IPS DF 6.9 (cell line): ENCODE measurements around the gene ANKRD11.
"Not testable (repeated sequence)": the region's sequence is repeated elsewhere in the genome, so short reads cannot be mapped to it uniquely, and the experiment has no call there.

Experiments
- DNase-seq: peaks from one replicate; pipeline ENCODE4 v3.0.0-alpha.2; 2013; ENCODE audit warnings: low read depth, low spot score
- H3K27ac ChIP-seq: one replicate; pipeline ENCODE4 v1.5.1; 2013; ENCODE audit warnings: low read length, control low read depth
- H3K27me3 ChIP-seq: 2 replicates; pipeline ENCODE4 v1.6.1; 2013; ENCODE audit warnings: mild to moderate bottlenecking, low read length; ENCODE audit not compliant: control insufficient read depth, insufficient read depth
- H3K36me3 ChIP-seq: 2 replicates; pipeline ENCODE4 v1.6.1; 2013; ENCODE audit warnings: low read length; ENCODE audit not compliant: control insufficient read depth, insufficient read depth
- H3K4me1 ChIP-seq: 2 replicates; pipeline ENCODE4 v1.6.1; 2013; ENCODE audit warnings: low read length; ENCODE audit not compliant: control insufficient read depth, insufficient read depth
- H3K4me3 ChIP-seq: 2 replicates; pipeline ENCODE4 v1.5.1; 2013; ENCODE audit warnings: mild to moderate bottlenecking, low read length
- H3K9me3 ChIP-seq: 2 replicates; pipeline ENCODE4 v1.6.1; 2013; ENCODE audit warnings: low read length, inconsistent platforms; ENCODE audit not compliant: control insufficient read depth, insufficient read depth
- WGBS: extraction: QIAGEN DNeasy Blood & Tissue Kit; methylation state at CpG from one replicate; pipeline ENCODE4 v1.1.7; 2013; ENCODE audit warnings: mixed read lengths, missing lambda C conversion rate; ENCODE audit not compliant: insufficient read length, insufficient coverage; 5-methylcytosine and 5-hydroxymethylcytosine counted together

The ANKRD11 gene

GRCh38 chr16:89442990-89443726 is 47.2 kb downstream of the ANKRD11 start:
- no peaks in the 10 kb centered on the region for H3K36me3 ChIP-seq
- no peak overlapping the region for H3K27ac ChIP-seq
- no CpG with 5 or more reads among the region's 13 CpGs for WGBS
- peaks cover 14% of the 10 kb centered on the region for H3K4me1 ChIP-seq
- no peaks in the 10 kb centered on the region for H3K9me3 ChIP-seq
- no peak overlapping the region for H3K4me3 ChIP-seq
- no peaks in the 10 kb centered on the region for H3K27me3 ChIP-seq
- DNase-seq = no peak

GRCh38 chr16:89442588-89442987 is 47.8 kb downstream of the ANKRD11 start:
- no peaks in the 10 kb centered on the region for H3K27me3 ChIP-seq
- H3K9me3 ChIP-seq = no peaks in the 10 kb centered on the region
- no CpG with 5 or more reads among the region's 10 CpGs for WGBS
- H3K4me3 ChIP-seq = no peak overlapping the region
- H3K27ac ChIP-seq = no peak overlapping the region
- no peak for DNase-seq
- H3K36me3 ChIP-seq = no peaks in the 10 kb centered on the region
- H3K4me1 ChIP-seq = peaks cover 14% of the 10 kb centered on the region

GRCh38 chr16:89439659-89440058 is 50.7 kb downstream of the ANKRD11 start:
- Histone ChIP-seq H3K27ac (no peak overlapping the region), H3K9me3 (no peaks in the 10 kb centered on the region), H3K36me3 (no peaks in the 10 kb centered on the region), H3K4me1 (peaks cover 6% of the 10 kb centered on the region), H3K27me3 (no peaks in the 10 kb centered on the region), H3K4me3 (no peak overlapping the region)
- DNase-seq = no peak
- WGBS = no CpG with 5 or more reads among the region's 5 CpGs

GRCh38 chr16:89437991-89438390 is 52.4 kb downstream of the ANKRD11 start:
- no peak overlapping the region for H3K27ac ChIP-seq
- H3K4me3 ChIP-seq = no peak overlapping the region
- peaks cover 8% of the 10 kb centered on the region for H3K4me1 ChIP-seq
- H3K36me3 ChIP-seq = no peaks in the 10 kb centered on the region
- no peaks in the 10 kb centered on the region for H3K9me3 ChIP-seq
- no peak for DNase-seq
- no peaks in the 10 kb centered on the region for H3K27me3 ChIP-seq
- WGBS = no CpG with 5 or more reads among the region's 8 CpGs

GRCh38 chr16:89437251-89437987 is 52.9 kb downstream of the ANKRD11 start:
- H3K36me3 ChIP-seq = no peaks in the 10 kb centered on the region

GRCh38 chr16:89436366-89436765 is 54.0 kb downstream of the ANKRD11 start:
- Histone ChIP-seq H3K27ac (no peak overlapping the region), H3K27me3 (no peaks in the 10 kb centered on the region), H3K4me3 (no peak overlapping the region), H3K9me3 (no peaks in the 10 kb centered on the region), H3K36me3 (no peaks in the 10 kb centered on the region), H3K4me1 (peaks cover 5% of the 10 kb centered on the region; the same call in 1 of the 2 replicates)
- no CpG with 5 or more reads among the region's 10 CpGs for WGBS
- DNase-seq = no peak

More at GRCh38 chr16:89437251-89437987, 52.9 kb downstream of the ANKRD11 start:
- no CpG with 5 or more reads among the region's 8 CpGs for WGBS
- Histone ChIP-seq H3K4me3 (no peak overlapping the region), H3K9me3 (no peaks in the 10 kb centered on the region), H3K27ac (no peak overlapping the region), H3K4me1 (peaks cover 5% of the 10 kb centered on the region), H3K27me3 (no peaks in the 10 kb centered on the region)
- no peak for DNase-seq

GRCh38 chr16:89435059-89435458 is 55.3 kb downstream of the ANKRD11 start:
- WGBS = no CpG with 5 or more reads among the region's 5 CpGs
- not testable (repeated sequence) for DNase-seq, H3K27ac ChIP-seq

GRCh38 chr16:89434490-89434889 is 55.9 kb downstream of the ANKRD11 start:
- no peaks in the 10 kb centered on the region for H3K9me3 ChIP-seq
- no peak overlapping the region for H3K4me3 ChIP-seq
- peaks cover 8% of the 10 kb centered on the region for H3K4me1 ChIP-seq
- H3K27me3 ChIP-seq = no peaks in the 10 kb centered on the region
- no peaks in the 10 kb centered on the region for H3K36me3 ChIP-seq
- H3K27ac ChIP-seq = no peak overlapping the region
- DNase-seq = no peak
- no CpG with 5 or more reads among the region's 8 CpGs for WGBS

More at GRCh38 chr16:89435059-89435458, 55.3 kb downstream of the ANKRD11 start:
- H3K4me1 ChIP-seq, H3K27me3 ChIP-seq, H3K36me3 ChIP-seq, H3K4me3 ChIP-seq, H3K9me3 ChIP-seq: not testable (repeated sequence)

- no CpG with 5 or more reads among the region's 22 CpGs for WGBS
- not testable (repeated sequence) for H3K4me3 ChIP-seq, H3K4me1 ChIP-seq, H3K27me3 ChIP-seq, H3K36me3 ChIP-seq, H3K9me3 ChIP-seq, H3K27ac ChIP-seq, DNase-seq
Observed at GRCh38 chr16:89433363-89433984, 56.9 kb downstream of the ANKRD11 start.

GRCh38 chr16:89431630-89432029 is 58.7 kb downstream of the ANKRD11 start:
- H3K36me3 ChIP-seq = no peaks in the 10 kb centered on the region
- no CpG with 5 or more reads among the region's 4 CpGs for WGBS
- no peak overlapping the region for H3K4me3 ChIP-seq
- no peaks in the 10 kb centered on the region for H3K27me3 ChIP-seq
- no peak overlapping the region for H3K27ac ChIP-seq
- peaks cover 7% of the 10 kb centered on the region for H3K4me1 ChIP-seq
- no peaks in the 10 kb centered on the region for H3K9me3 ChIP-seq
- no peak for DNase-seq
